Activated naive CD8-positive, alpha-beta T cell treated with anti-CD3 and anti-CD28 coated beads, Interleukin-2, amount 10 ng/mL, durations not matched to agents 7 days and 5 days (primary cell): ENCODE data around the gene MAP7D2. TPM values are rescaled to one million over a fixed set of nuclear protein-coding genes. Genes with fewer than 3 reads are reported as not detected.
A peak's percentile ranks its signal among the peaks of the same experiment; 100 is the strongest.

Experiments
- ATAC-seq: fragments of 150-1000 bp; cut with Tn5 transposase; one replicate; pipeline ENCODE4 v1.10.0; 2021; ENCODE audit warnings: low read depth, moderate library complexity
- POLR2A ChIA-PET: fragments of 350-600 bp; sonication (Branson Sonifier 250); formaldehyde crosslinking; loops from one replicate; lab custom pipeline; 2021; ENCODE audit warnings: antibody characterized with exemption; lab: Charles Lee
- DNase-seq: peaks from one replicate; pipeline ENCODE4 v3.0.0; 2021
- H3K27ac Mint-ChIP-seq: one replicate; pipeline ENCODE4 v1.8.0; 2022; ENCODE audit warnings: mild to moderate bottlenecking, mixed read lengths
- H3K27me3 Mint-ChIP-seq: one replicate; pipeline ENCODE4 v1.8.0; 2022; ENCODE audit warnings: mild to moderate bottlenecking, moderate library complexity, mixed read lengths
- H3K36me3 Mint-ChIP-seq: one replicate; pipeline ENCODE4 v1.8.0; 2021; ENCODE audit warnings: mild to moderate bottlenecking, mixed read lengths
- H3K4me1 Mint-ChIP-seq: one replicate; pipeline ENCODE4 v1.8.0; 2021; ENCODE audit warnings: mixed read lengths
- H3K4me3 Mint-ChIP-seq: one replicate; pipeline ENCODE4 v1.8.0; 2022; ENCODE audit warnings: mild to moderate bottlenecking, moderate library complexity, mixed read lengths
- H3K9me3 Mint-ChIP-seq: one replicate; pipeline ENCODE4 v1.8.0; 2021; ENCODE audit warnings: mixed read lengths
- total RNA-seq, 2 experiments: library from RNA; stranded (reverse); gene quantifications; one replicate each; pipeline ENCODE4 v1.2.3, GENCODE V29; 2021

The MAP7D2 gene
- total RNA-seq, 2 experiments from 2014 or later, result 0.17 to 0.30 TPM

- no peak for ATAC-seq
- POLR2A ChIA-PET, result no interaction called here
These were observed 105.1 kb downstream of the MAP7D2 start for GRCh38 chrX:20011608-20012007.

GRCh38 chrX:20007962-20008622 lies 108.6 kb downstream of the MAP7D2 start:
- H3K27me3 Mint-ChIP-seq, result peaks cover 2% of the 10 kb centered on the region
- ATAC-seq, result no peak
- peaks cover 4% of the 10 kb centered on the region for H3K4me1 Mint-ChIP-seq
- DNase-seq, result no peak
- no peaks in the 10 kb centered on the region for H3K36me3 Mint-ChIP-seq
- no peak overlapping the region for H3K4me3 Mint-ChIP-seq
- H3K9me3 Mint-ChIP-seq, result no peaks in the 10 kb centered on the region
- POLR2A ChIA-PET, result no interaction called here
- H3K27ac Mint-ChIP-seq, result no peak overlapping the region

More at GRCh38 chrX:20011608-20012007, 105.1 kb downstream of the MAP7D2 start:
- peaks cover 2% of the 10 kb centered on the region for H3K27me3 Mint-ChIP-seq
- no peak for DNase-seq
- no peak overlapping the region for H3K27ac Mint-ChIP-seq
- H3K9me3 Mint-ChIP-seq, result peaks cover 3% of the 10 kb centered on the region
- peaks cover 4% of the 10 kb centered on the region for H3K4me1 Mint-ChIP-seq
- no peak overlapping the region for H3K4me3 Mint-ChIP-seq
- peaks cover 6% of the 10 kb centered on the region for H3K36me3 Mint-ChIP-seq

DNA sequence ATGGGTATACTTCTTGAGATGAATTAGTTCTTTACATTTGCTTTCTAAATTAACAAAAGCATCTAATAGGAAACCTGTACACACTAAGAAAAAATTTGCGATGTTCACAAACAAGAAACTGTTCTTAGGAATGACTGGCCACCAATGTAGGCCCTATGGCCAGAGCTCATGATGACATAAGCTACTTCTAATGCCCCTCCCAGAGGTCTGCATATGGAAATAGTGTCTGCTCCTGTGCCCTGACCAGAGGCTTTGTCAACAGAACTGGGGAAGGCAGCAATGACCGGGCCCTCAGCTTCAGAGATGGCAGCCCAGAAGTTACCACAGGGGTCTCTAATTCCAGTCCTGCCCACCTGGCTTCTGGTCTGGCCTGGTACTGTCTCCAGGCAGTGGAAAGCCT lies 110.8 kb downstream of the MAP7D2 start:
- Mint-ChIP-seq H3K27me3 (peaks cover 2% of the 10 kb centered on the region), H3K36me3 (no peaks in the 10 kb centered on the region), H3K27ac (no peak overlapping the region), H3K4me1 (peaks cover 4% of the 10 kb centered on the region), H3K9me3 (no peaks in the 10 kb centered on the region), H3K4me3 (no peak overlapping the region)
- POLR2A ChIA-PET, result no interaction called here
- DNase-seq (no peak), ATAC-seq (no peak)

DNA sequence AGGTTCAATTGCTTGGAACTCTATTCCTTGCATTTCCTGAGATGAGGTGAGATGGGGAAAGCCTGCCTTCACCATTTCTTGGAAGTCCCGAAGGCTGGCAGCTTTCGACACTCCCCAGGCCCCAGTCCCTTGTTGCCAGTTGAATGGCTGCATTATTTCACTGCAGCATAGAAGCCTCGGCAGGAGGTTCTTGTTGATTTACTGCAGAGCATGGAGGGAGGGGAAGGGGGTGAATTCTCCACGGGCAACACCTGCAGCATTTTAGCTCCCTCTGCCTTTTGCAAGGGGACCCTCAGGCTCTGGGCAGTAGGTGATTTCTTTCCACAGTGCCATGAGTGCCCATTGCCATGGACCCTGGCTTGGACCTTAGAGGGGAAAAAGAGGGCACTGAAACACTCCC lies 115.1 kb downstream of the MAP7D2 start:
- no peak overlapping the region for H3K4me3 Mint-ChIP-seq
- H3K27me3 Mint-ChIP-seq, result peaks cover 2% of the 10 kb centered on the region
- no peaks in the 10 kb centered on the region for H3K9me3 Mint-ChIP-seq
- H3K27ac Mint-ChIP-seq, result no peak overlapping the region
- ATAC-seq (no peak), DNase-seq (no peak)
- H3K36me3 Mint-ChIP-seq, result no peaks in the 10 kb centered on the region
- POLR2A ChIA-PET, result no interaction called here
- no peaks in the 10 kb centered on the region for H3K4me1 Mint-ChIP-seq

GRCh38 chrX:19991350-19991718 lies 125.4 kb downstream of the MAP7D2 start:
- POLR2A ChIA-PET, result no interaction called here

GRCh38 chrX:19990556-19991349 lies 126.0 kb downstream of the MAP7D2 start, which contains the start of gene BCLAF3:
TSS of gene BCLAF3 (minus strand) at chrX:19991061. CDS start at chrX:19970264, 20,797 bp downstream.
- Mint-ChIP-seq H3K36me3 (peaks cover 4% of the 10 kb centered on the region), H3K27ac (peak within 1 kb of the TSS; percentile 94), H3K27me3 (no peaks in the 10 kb centered on the region), H3K9me3 (no peaks in the 10 kb centered on the region), H3K4me3 (peak within 1 kb of the TSS; percentile 89), H3K4me1 (peaks cover 9% of the 10 kb centered on the region)
- DNase-seq, result peak; percentile 91
- ATAC-seq, result peak; percentile 93
- POLR2A ChIA-PET, result interaction anchor here (0.6 kb wide), 1 partner anchor 308 kb away, joined by 3 read pairs; no protein-coding TSS in a partner anchor

More at GRCh38 chrX:19991350-19991718, 125.4 kb downstream of the MAP7D2 start:
- DNase-seq, result no peak
- Mint-ChIP-seq H3K27me3 (no peaks in the 10 kb centered on the region), H3K4me3 (peak overlapping the region; percentile 85), H3K4me1 (peaks cover 8% of the 10 kb centered on the region), H3K36me3 (peaks cover 2% of the 10 kb centered on the region), H3K9me3 (no peaks in the 10 kb centered on the region), H3K27ac (peak overlapping the region; percentile 94)
- ATAC-seq, result no peak

- no peak for DNase-seq
These were observed 126.6 kb downstream of the MAP7D2 start for GRCh38 chrX:19990151-19990555.

GRCh38 chrX:19987856-19988255 lies 128.9 kb downstream of the MAP7D2 start:
- Mint-ChIP-seq H3K36me3 (peaks cover 6% of the 10 kb centered on the region), H3K4me1 (peaks cover 9% of the 10 kb centered on the region), H3K27ac (no peak overlapping the region), H3K9me3 (no peaks in the 10 kb centered on the region), H3K4me3 (no peak overlapping the region), H3K27me3 (no peaks in the 10 kb centered on the region)
- ATAC-seq (no peak), DNase-seq (no peak)
- POLR2A ChIA-PET, result interaction anchor here (1.0 kb wide), 1 partner anchor 17 kb away, joined by 3 read pairs; no protein-coding TSS in a partner anchor

More at GRCh38 chrX:19990151-19990555, 126.6 kb downstream of the MAP7D2 start:
- peak; percentile 7 for ATAC-seq
- peak overlapping the region; percentile 89 for H3K4me3 Mint-ChIP-seq
- no peaks in the 10 kb centered on the region for H3K9me3 Mint-ChIP-seq
- peak overlapping the region; percentile 61 for H3K27ac Mint-ChIP-seq
- POLR2A ChIA-PET, result no interaction called here
- H3K27me3 Mint-ChIP-seq, result no peaks in the 10 kb centered on the region
- peaks cover 9% of the 10 kb centered on the region for H3K4me1 Mint-ChIP-seq
- H3K36me3 Mint-ChIP-seq, result peaks cover 6% of the 10 kb centered on the region

- H3K27ac Mint-ChIP-seq, result no peak overlapping the region
- no peaks in the 10 kb centered on the region for H3K9me3 Mint-ChIP-seq
- no peaks in the 10 kb centered on the region for H3K27me3 Mint-ChIP-seq
- H3K4me3 Mint-ChIP-seq, result no peak overlapping the region
- H3K36me3 Mint-ChIP-seq, result peaks cover 7% of the 10 kb centered on the region
- H3K4me1 Mint-ChIP-seq, result peaks cover 9% of the 10 kb centered on the region
- DNase-seq (no peak), ATAC-seq (no peak)
- POLR2A ChIA-PET, result no interaction called here
These were observed 130.2 kb downstream of the MAP7D2 start for GRCh38 chrX:19986531-19986930.

- ATAC-seq, result no peak
- Mint-ChIP-seq H3K36me3 (peaks cover 19% of the 10 kb centered on the region), H3K4me1 (peaks cover 5% of the 10 kb centered on the region), H3K4me3 (no peak overlapping the region), H3K27ac (no peak overlapping the region), H3K9me3 (peaks cover 5% of the 10 kb centered on the region), H3K27me3 (no peaks in the 10 kb centered on the region)
- POLR2A ChIA-PET, result no interaction called here
- DNase-seq, result no peak
These were observed 134.8 kb downstream of the MAP7D2 start for GRCh38 chrX:19981947-19982346.

- POLR2A ChIA-PET, result no interaction called here
These were observed 140.9 kb downstream of the MAP7D2 start for GRCh38 chrX:19975845-19976244.

GRCh38 chrX:19972984-19973383 lies 143.7 kb downstream of the MAP7D2 start:
- no peak overlapping the region for H3K27ac Mint-ChIP-seq
- peaks cover 2% of the 10 kb centered on the region for H3K4me1 Mint-ChIP-seq
- no peaks in the 10 kb centered on the region for H3K27me3 Mint-ChIP-seq
- no peak for DNase-seq
- peaks cover 15% of the 10 kb centered on the region for H3K36me3 Mint-ChIP-seq
- peaks cover 6% of the 10 kb centered on the region for H3K9me3 Mint-ChIP-seq
- no peak overlapping the region for H3K4me3 Mint-ChIP-seq
- POLR2A ChIA-PET, result no interaction called here
- no peak for ATAC-seq

More at GRCh38 chrX:19975845-19976244, 140.9 kb downstream of the MAP7D2 start:
- peaks cover 19% of the 10 kb centered on the region for H3K36me3 Mint-ChIP-seq
- no peak for ATAC-seq
- H3K4me1 Mint-ChIP-seq, result peaks cover 2% of the 10 kb centered on the region
- peaks cover 10% of the 10 kb centered on the region for H3K9me3 Mint-ChIP-seq
- H3K27me3 Mint-ChIP-seq, result no peaks in the 10 kb centered on the region
- no peak for DNase-seq
- H3K4me3 Mint-ChIP-seq, result no peak overlapping the region
- no peak overlapping the region for H3K27ac Mint-ChIP-seq

- H3K36me3 Mint-ChIP-seq, result peaks cover 18% of the 10 kb centered on the region
- no peak for DNase-seq
- no peaks in the 10 kb centered on the region for H3K27me3 Mint-ChIP-seq
- H3K4me1 Mint-ChIP-seq, result peaks cover 10% of the 10 kb centered on the region
- H3K9me3 Mint-ChIP-seq, result no peaks in the 10 kb centered on the region
- no peak for ATAC-seq
- H3K4me3 Mint-ChIP-seq, result no peak overlapping the region
- POLR2A ChIA-PET, result no interaction called here
- H3K27ac Mint-ChIP-seq, result no peak overlapping the region
These were observed 148.4 kb downstream of the MAP7D2 start for GRCh38 chrX:19968276-19968675.
